RWPE2 (cell line): ENCODE measurements around the gene TSHZ1.

ENCODE experiments used
- ATAC-seq: fragments of 200-7000 bp; cut with Tn5 transposase; 3 replicates; pipeline ENCODE4 v1.9.1; 2021; ENCODE audit warnings: low read depth
- DNase-seq: peaks from one replicate; pipeline ENCODE4 v3.0.0-alpha.2; 2020; ENCODE audit warnings: low spot score
- H3K27ac ChIP-seq: fragments of 450-650 bp; 2 replicates; pipeline ENCODE4 v1.5.1; 2017; ENCODE audit warnings: mild to moderate bottlenecking; ENCODE audit not compliant: poor library complexity, severe bottlenecking
- H3K27me3 ChIP-seq: fragments of 250-450 bp; sonication (Bioruptor Pico); 2 replicates; pipeline ENCODE4 v1.5.1; 2021; ENCODE audit warnings: mild to moderate bottlenecking, moderate library complexity; ENCODE audit not compliant: insufficient read depth, poor library complexity, severe bottlenecking
- H3K36me3 ChIP-seq: fragments of 250-450 bp; sonication (Bioruptor Pico); 2 replicates; pipeline ENCODE4 v1.5.1; 2020; ENCODE audit warnings: low read depth, mild to moderate bottlenecking, moderate library complexity
- H3K4me1 ChIP-seq: fragments of 250-450 bp; sonication (Bioruptor Pico); 2 replicates; pipeline ENCODE4 v1.5.1; 2021; ENCODE audit warnings: mild to moderate bottlenecking, moderate library complexity; ENCODE audit not compliant: insufficient read depth, poor library complexity, severe bottlenecking
- H3K4me3 ChIP-seq: fragments of 250-450 bp; sonication (Bioruptor Pico); 2 replicates; pipeline ENCODE4 v1.5.1; 2021; ENCODE audit warnings: mild to moderate bottlenecking, moderate library complexity; ENCODE audit not compliant: severe bottlenecking
- H3K9me3 ChIP-seq: fragments of 250-450 bp; sonication (Bioruptor Pico); 2 replicates; pipeline ENCODE4 v1.5.1; 2021; ENCODE audit warnings: mild to moderate bottlenecking, moderate library complexity; ENCODE audit not compliant: severe bottlenecking
- CTCF ChIP-seq: fragments of 450-650 bp; IDR thresholded peaks from one replicate; pipeline ENCODE4 v1.5.1; 2017; ENCODE audit warnings: mild to moderate bottlenecking, moderate library complexity; ENCODE audit not compliant: poor library complexity, severe bottlenecking

TSHZ1 gene

GRCh38 chr18:75220551-75221355 lies 10.2 kb downstream of the TSHZ1 start:
- Histone ChIP-seq H3K27me3 (no peaks in the 10 kb centered on the region), H3K9me3 (no peaks in the 10 kb centered on the region), H3K4me1 (peaks cover 5% of the 10 kb centered on the region), H3K4me3 (no peak overlapping the region), H3K27ac (no peak overlapping the region), H3K36me3 (no peaks in the 10 kb centered on the region)
- DNase-seq (no peak), ATAC-seq (no peak)
- no peak for TF ChIP-seq CTCF

GRCh38 chr18:75221397-75221796 lies 10.8 kb downstream of the TSHZ1 start:
- Histone ChIP-seq H3K4me3 (no peak overlapping the region), H3K9me3 (no peaks in the 10 kb centered on the region), H3K4me1 (peaks cover 5% of the 10 kb centered on the region), H3K27ac (no peak overlapping the region), H3K36me3 (no peaks in the 10 kb centered on the region), H3K27me3 (no peaks in the 10 kb centered on the region)
- no peak for TF ChIP-seq CTCF
- peak; percentile 25; the same call in 1 of the 3 replicates for ATAC-seq
- DNase-seq = no peak

- Histone ChIP-seq H3K4me3 (no peak overlapping the region), H3K36me3 (no peaks in the 10 kb centered on the region), H3K27ac (no peak overlapping the region), H3K27me3 (no peaks in the 10 kb centered on the region), H3K4me1 (peaks cover 5% of the 10 kb centered on the region), H3K9me3 (no peaks in the 10 kb centered on the region)
- no peak for ATAC-seq
- DNase-seq = no peak
- no peak for TF ChIP-seq CTCF
Observed at GRCh38 chr18:75221897-75222296, 11.3 kb downstream of the TSHZ1 start.

GRCh38 chr18:75222407-75222806 lies 11.8 kb downstream of the TSHZ1 start:
- no peak overlapping the region for H3K4me3 ChIP-seq
- H3K27me3 ChIP-seq = no peaks in the 10 kb centered on the region
- ATAC-seq = no peak
- peaks cover 5% of the 10 kb centered on the region for H3K4me1 ChIP-seq
- DNase-seq = no peak
- no peaks in the 10 kb centered on the region for H3K9me3 ChIP-seq
- no peak overlapping the region for H3K27ac ChIP-seq
- no peak for TF ChIP-seq CTCF
- H3K36me3 ChIP-seq = no peaks in the 10 kb centered on the region

- Histone ChIP-seq H3K4me1 (peaks cover 5% of the 10 kb centered on the region), H3K9me3 (no peaks in the 10 kb centered on the region), H3K27ac (no peak overlapping the region), H3K27me3 (no peaks in the 10 kb centered on the region), H3K36me3 (no peaks in the 10 kb centered on the region), H3K4me3 (no peak overlapping the region)
- ATAC-seq (no peak), DNase-seq (no peak)
- TF ChIP-seq CTCF = no peak
Observed at GRCh38 chr18:75223687-75224347, 13.2 kb downstream of the TSHZ1 start.
